Lower leg skin (tissue), 4 donors: ENCODE data around the gene USP25. TPM values are rescaled to one million over a fixed set of nuclear protein-coding genes. Genes with fewer than 3 reads are reported as not detected.

Experiments
- DNase-seq, 2 donors: peaks; one replicate each; pipeline ENCODE4 v3.0.0-alpha.2; 2019; ENCODE audit warnings: low spot score in 2 of 2
- H3K4me3 ChIP-seq: fragments of 200-600 bp; sonication (generic); 2 replicates; pipeline ENCODE4 v1.5.1; 2017; ENCODE audit warnings: mild to moderate bottlenecking, low read depth; ENCODE audit not compliant: poor library complexity, severe bottlenecking
- POLR2A ChIP-seq, 2 donors: fragments of 450-650 bp; IDR thresholded peaks; one replicate each; pipeline ENCODE4 v1.6.1; 2016 to 2017; ENCODE audit warnings: antibody characterized with exemption in 2 of 2, mild to moderate bottlenecking in 1 of 2, moderate library complexity in 1 of 2
- WGBS, 2 donors: methylation state at CpG; one replicate each; pipeline ENCODE4 v1.1.5; 2018; 5-methylcytosine and 5-hydroxymethylcytosine counted together
- intact Hi-C: fragments of 100-400 bp; cut with DNase I; formaldehyde crosslinking; loops from one replicate; pipeline ENCODE4 v1.15.0; 2023; ENCODE audit warnings: low total_unique reads
- total RNA-seq, 4 donors: library from RNA; depleted of rRNA; stranded (reverse); fragments of >200 nt; gene quantifications; one replicate each; pipeline ENCODE4 v1.1.0, GENCODE V29; 2016
- TF ChIP-seq, protein P1 (sequence below), 3 donors: fragments of 450-650 bp; IDR thresholded peaks; one replicate each; pipeline ENCODE4 v1.5.1; 2016; ENCODE audit warnings: antibody characterized with exemption in 3 of 3, mild to moderate bottlenecking in 3 of 3, moderate library complexity in 2 of 3

USP25 gene
- total RNA-seq, 4 donors from 2014 or later: 20.4 to 37.4 (median 32.3) TPM

DNA sequence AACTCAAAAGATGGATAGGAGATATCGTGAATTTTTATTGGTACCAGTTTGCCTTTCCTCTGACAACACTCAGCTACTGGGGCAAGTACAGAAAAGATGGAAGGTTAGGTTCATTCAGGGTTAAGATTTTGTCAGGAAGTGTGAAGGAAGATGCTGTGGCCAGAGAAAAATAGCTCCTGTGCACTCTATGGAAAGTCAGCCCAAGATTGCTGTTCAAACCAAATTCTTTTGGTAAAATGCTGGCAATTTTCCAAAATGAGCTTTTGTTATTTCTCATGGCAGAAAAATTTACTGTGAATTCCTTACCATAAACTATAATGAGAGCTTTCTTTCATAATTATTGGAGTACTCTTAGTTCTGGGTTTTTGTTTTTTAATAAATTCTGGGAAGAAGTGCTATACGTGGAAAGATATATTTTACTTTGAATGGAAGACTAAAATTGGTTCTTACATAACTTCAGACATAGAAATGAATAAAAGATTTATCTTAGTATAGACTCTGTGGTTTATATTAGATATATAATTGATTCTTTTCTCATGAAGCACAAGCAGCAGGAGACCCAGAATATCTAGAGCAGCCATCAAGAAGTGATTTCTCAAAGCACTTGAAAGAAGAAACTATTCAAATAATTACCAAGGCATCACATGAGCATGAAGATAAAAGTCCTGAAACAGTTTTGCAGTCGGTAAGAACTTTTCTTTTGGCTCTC is 112.2 kb downstream of the USP25 start:
- intact Hi-C loops: no loop called here
- 80 to 82% methylated on average over 3 of the region's 3 CpGs for WGBS, 2 donors
- no peak overlapping the region for H3K4me3 ChIP-seq
- DNase-seq: no peak
- TF ChIP-seq, protein P1, sequence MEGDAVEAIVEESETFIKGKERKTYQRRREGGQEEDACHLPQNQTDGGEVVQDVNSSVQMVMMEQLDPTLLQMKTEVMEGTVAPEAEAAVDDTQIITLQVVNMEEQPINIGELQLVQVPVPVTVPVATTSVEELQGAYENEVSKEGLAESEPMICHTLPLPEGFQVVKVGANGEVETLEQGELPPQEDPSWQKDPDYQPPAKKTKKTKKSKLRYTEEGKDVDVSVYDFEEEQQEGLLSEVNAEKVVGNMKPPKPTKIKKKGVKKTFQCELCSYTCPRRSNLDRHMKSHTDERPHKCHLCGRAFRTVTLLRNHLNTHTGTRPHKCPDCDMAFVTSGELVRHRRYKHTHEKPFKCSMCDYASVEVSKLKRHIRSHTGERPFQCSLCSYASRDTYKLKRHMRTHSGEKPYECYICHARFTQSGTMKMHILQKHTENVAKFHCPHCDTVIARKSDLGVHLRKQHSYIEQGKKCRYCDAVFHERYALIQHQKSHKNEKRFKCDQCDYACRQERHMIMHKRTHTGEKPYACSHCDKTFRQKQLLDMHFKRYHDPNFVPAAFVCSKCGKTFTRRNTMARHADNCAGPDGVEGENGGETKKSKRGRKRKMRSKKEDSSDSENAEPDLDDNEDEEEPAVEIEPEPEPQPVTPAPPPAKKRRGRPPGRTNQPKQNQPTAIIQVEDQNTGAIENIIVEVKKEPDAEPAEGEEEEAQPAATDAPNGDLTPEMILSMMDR (IDR thresholded peaks at IDR 0.05): no peak
- TF ChIP-seq POLR2A (IDR thresholded peaks at IDR 0.05): no peak

DNA sequence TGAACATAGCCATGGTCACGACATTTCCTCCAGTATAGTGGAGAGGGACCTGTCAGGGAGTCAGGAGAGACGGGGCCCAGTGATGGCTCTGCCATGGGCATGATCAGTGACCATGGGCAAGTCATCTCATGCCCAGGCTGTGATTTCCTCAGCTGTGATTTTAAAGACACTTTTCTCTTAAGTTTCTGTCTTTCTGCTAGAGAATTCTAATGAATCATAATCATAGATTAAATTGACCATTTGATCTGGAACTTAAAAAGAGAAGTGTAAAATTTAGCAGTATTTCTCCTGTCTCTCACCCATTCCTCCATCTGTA is 112.7 kb downstream of the USP25 start:
- no peak for DNase-seq
- TF ChIP-seq, protein P1 (IDR thresholded peaks at IDR 0.05): no peak
- TF ChIP-seq POLR2A (IDR thresholded peaks at IDR 0.05): no peak
- intact Hi-C loops: no loop called here
- no peak overlapping the region for H3K4me3 ChIP-seq
- WGBS, 2 donors: 87 to 89% methylated on average over 2 of the region's 2 CpGs

DNA sequence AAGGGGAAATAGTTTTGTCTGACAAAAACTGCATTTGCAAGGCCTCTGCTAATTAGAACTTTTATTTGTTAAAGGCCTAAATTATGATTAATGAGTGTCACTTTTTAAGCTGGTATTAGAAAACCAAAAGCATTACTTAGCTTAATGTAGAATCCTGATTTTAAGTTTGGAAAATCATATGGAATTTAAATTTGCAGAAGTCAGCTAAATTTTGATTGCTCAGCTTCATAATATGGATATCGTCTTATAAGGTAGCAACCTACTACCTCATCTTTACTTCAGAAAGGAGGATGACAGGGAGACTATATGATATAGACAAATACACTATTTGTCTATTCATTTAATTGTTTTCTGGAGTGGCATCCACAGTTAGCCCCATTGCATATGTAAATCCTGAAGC is 114.0 kb downstream of the USP25 start:
- intact Hi-C loops: no loop called here
- H3K4me3 ChIP-seq: no peak overlapping the region
- WGBS, 2 donors: 95 to 97% methylated on average over 1 of the region's 1 CpG
- TF ChIP-seq POLR2A (IDR thresholded peaks at IDR 0.05): no peak
- TF ChIP-seq, protein P1 (IDR thresholded peaks at IDR 0.05): no peak
- DNase-seq: no peak

DNA sequence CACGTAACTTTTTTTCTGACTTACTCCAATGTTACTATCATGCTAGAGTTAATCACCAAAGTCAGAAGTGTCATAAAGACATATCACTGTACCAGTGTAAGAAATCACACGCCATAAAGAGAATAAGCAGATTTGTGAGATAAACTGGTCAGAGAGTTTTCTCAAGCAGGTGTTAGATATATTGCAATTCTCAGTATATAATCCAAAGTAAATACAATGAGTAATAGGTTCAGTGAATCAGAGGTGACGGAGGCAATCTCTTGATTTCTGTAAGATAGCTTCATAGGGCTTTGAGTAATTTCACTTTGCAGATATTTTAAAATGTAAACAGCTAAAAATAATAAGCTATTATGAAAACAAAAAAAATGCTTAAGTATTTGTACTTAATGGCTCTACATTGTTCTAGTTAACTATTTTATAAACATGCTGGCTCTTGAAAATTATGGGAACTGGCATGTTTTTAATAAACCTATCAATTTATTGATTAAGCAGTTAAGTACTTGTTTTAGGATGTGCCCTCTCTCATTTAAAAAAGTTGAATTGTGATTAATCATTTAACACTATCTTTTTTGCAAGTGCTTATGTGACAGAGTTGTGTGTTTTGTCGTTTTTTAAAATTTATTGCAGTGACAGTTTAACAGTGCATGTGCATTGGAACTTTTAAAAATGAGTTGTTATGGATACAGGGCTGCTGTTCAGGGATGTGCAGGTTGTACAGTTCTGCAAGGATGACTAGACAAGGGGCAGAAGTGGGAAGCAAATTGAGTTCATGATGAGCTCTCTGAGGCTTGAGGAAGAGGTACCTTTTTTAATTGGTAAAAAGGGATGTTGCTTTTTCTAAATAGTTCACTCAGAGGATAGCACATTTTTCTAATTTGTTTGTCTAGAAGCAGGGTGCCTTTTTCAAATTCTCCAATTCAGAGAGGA is 119.1 kb downstream of the USP25 start:
- H3K4me3 ChIP-seq: no peak overlapping the region
- intact Hi-C loops: no loop called here
- DNase-seq: no peak
- 78 to 80% methylated on average over 4 of the region's 4 CpGs for WGBS, 2 donors
- TF ChIP-seq, protein P1 (IDR thresholded peaks at IDR 0.05): no peak
- no peak for TF ChIP-seq POLR2A (IDR thresholded peaks at IDR 0.05)

DNA sequence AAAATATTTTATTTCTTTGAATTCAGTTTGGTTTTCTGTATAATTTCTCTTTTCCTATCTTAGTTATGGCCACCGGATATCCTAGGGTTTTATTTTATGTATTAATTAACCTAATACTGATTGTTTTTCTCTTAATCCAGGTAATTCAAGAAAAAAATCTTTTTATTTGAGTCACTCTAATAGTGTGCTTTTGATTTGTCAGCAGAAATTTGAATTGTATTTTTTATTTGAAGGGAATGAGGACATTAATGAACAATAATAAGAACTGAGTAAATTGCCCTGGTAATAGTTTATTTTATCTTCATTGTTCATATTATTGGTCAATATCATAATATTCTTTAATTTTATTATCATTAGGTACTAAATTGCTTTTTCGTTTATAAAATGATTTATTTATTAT is 120.1 kb downstream of the USP25 start:
- WGBS, 2 donors: 90 to 94% methylated on average over 2 of the region's 2 CpGs
- H3K4me3 ChIP-seq: no peak overlapping the region
- no peak for TF ChIP-seq POLR2A (IDR thresholded peaks at IDR 0.05)
- TF ChIP-seq, protein P1 (IDR thresholded peaks at IDR 0.05): no peak
- no peak for DNase-seq
- intact Hi-C loops: no loop called here
